Heart right ventricle (tissue), 16 donors: ENCODE measurements around the gene CCDC51. TPM values are rescaled to one million over a fixed set of nuclear protein-coding genes. Genes with fewer than 3 reads are reported as not detected.

Experiments used
- ATAC-seq, 8 donors: fragments of 200-7000 bp; cut with Tn5 transposase; one replicate each; pipeline ENCODE4 v1.9.1; 2020; ENCODE audit warnings: mild to moderate bottlenecking in 8 of 8, moderate library complexity in 8 of 8, moderate number of reproducible peaks in 1 of 8
- DNase-seq, 2 donors: peaks; one replicate each; pipeline ENCODE4 v3.0.0-alpha.2; 2020
- H3K27ac ChIP-seq, 10 donors: fragments of 200-600 bp; sonication (generic) in 2 of 10; one replicate each; pipeline versions ENCODE4 v1.5.0 to v1.8.0; 2020 to 2022; ENCODE audit warnings: mild to moderate bottlenecking in 3 of 10
- H3K27me3 ChIP-seq, 7 donors: fragments of 200-600 bp; one replicate each; pipeline ENCODE4 v1.8.0; 2021 to 2022; ENCODE audit warnings: mild to moderate bottlenecking in 2 of 7
- H3K36me3 ChIP-seq, 9 donors: fragments of 200-600 bp; sonication (generic) in 1 of 9; one replicate each; pipeline versions ENCODE4 v1.5.0 to v1.8.0; 2020 to 2022; ENCODE audit warnings: mild to moderate bottlenecking in 2 of 9
- H3K4me1 ChIP-seq, 9 donors: fragments of 200-600 bp; sonication (generic) in 1 of 9; one replicate each; pipeline versions ENCODE4 v1.5.0 to v1.8.0; 2020 to 2022; ENCODE audit warnings: mild to moderate bottlenecking in 4 of 9
- H3K4me3 ChIP-seq, 10 donors: fragments of 200-600 bp; sonication (generic) in 2 of 10; one replicate each; pipeline versions ENCODE4 v1.5.0 to v1.8.0; 2020 to 2022; ENCODE audit warnings: mild to moderate bottlenecking in 7 of 10, moderate library complexity in 2 of 10
- H3K9me3 ChIP-seq, 11 donors: fragments of 200-600 bp in 10 of 11; sonication (generic) in 2 of 11; one replicate each; pipeline versions ENCODE4 v1.5.0 to v1.8.0; 2013 to 2022; ENCODE audit warnings: mild to moderate bottlenecking in 2 of 11, control low read depth in 1 of 11, moderate library complexity in 1 of 11
- CTCF ChIP-seq, 9 donors: fragments of 200-600 bp; sonication (generic) in 2 of 9; IDR thresholded peaks; one replicate each; pipeline versions ENCODE4 v1.5.0 to v1.8.0; 2021 to 2022; ENCODE audit warnings: antibody characterized with exemption in 9 of 9, mild to moderate bottlenecking in 5 of 9, moderate library complexity in 1 of 9
- WGBS, 2 donors: extraction: QIAGEN DNeasy Blood & Tissue Kit; methylation state at CpG; one replicate each; pipeline ENCODE4 v1.1.7; 2013; ENCODE audit warnings: inconsistent platforms in 1 of 2; 5-methylcytosine and 5-hydroxymethylcytosine counted together
- intact Hi-C, 10 donors: fragments of 100-400 bp; cut with DNase I; formaldehyde crosslinking; loops; one replicate each; pipeline versions ENCODE4 v1.11.1 to v1.14.2; 2022
- polyA plus RNA-seq, 2 donors: library from polyadenylated mRNA; stranded (reverse); fragments of 200-250 nt; gene quantifications; one replicate each; pipeline ENCODE4 v1.2.3, GENCODE V29; 2013
- total RNA-seq, 10 donors: library from RNA; stranded (reverse); fragmentation: NEBNext Ultra II Directional in 3 of 10; extraction: Animal tissue kit (Norgen Biotek cat#: 25700) in 3 of 10; gene quantifications; one replicate each; pipeline versions ENCODE4 v1.2.1 to v1.2.4, GENCODE V29; 2021 to 2023
- donor health status: Arrhythmogenic right ventricular cardiomyopathy.
- donor health status: ischemic (EF 13 %, LVEDD 7.1; RV severe dilation, severe dysfunction).
- donor health status: healthy with polysubstance abuse.
- donor health status: DM: no; HTN: yes; CAD: no.
- donor health status: DM: no; HTN: no; CAD: no.
- donor health status: ischemic (EF 25% LVEDD 6.9; RV normal size, moderate dysfunction).
- donor health status: ischemic (EF 25% LVEDD 5.7; RV mildly dilated, moderate dysfunction).
- donor health status: healthy.
- donor health status: DM: yes; HTN: yes; CAD: no.
- donor health status: Ischemic cardiomyopathy.
- donor health status: ischemic (EF 35%, LVEDD 5.7; RV mildly dilated, moderate dysfunction).
- donor health status: nonischemic (EF 11% LVEDD 7.7; RV severe dilation, severe dysfunction).
- donor health status: DM: yes; HTN: yes; CAD: no.
- donor health status: PGD.
- donor health status: ischemic (EF 29% LVEDD 5.4; RV normal size, mild dysfunction).
- donor health status: nonischemic (EF 23%, LVEDD 6.1; RV moderate dilation, normal function).

Gene CCDC51
- total and polyA plus RNA-seq, 12 donors, result 4.7 to 14.3 (median 11.5) TPM

DNA sequence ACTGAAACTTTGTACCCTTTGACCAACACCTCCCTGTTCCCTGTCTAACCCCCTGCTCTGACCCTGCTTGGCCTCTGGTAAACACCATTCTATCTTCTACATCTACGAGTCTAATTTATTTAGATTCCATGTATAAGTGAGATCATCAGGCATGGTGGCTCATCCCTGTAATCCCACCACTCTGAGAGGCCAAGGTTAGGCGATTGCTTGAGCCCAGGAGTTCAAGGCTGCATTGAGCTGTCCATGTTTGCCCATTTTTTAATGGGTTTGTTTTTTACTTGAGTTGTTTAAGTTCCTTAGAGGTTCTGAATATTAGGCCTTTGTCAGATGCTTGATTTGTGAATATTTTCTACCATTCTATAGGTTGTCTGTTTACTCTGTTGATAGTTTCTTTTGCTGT is 51.0 kb downstream of the CCDC51 start:
- peaks cover 0 to 17% (median 0%) of the 10 kb centered on the region in 7 donors for H3K27me3 ChIP-seq
- H3K4me1 ChIP-seq, result no peaks in the 10 kb centered on the region
- WGBS, 2 donors, result 76 to 79% methylated on average over 2 of the region's 2 CpGs
- ATAC-seq (no peak), DNase-seq (no peak)
- TF ChIP-seq CTCF (IDR thresholded peaks at IDR 0.05), result no peak
- peaks cover 0 to 13% (median 5%) of the 10 kb centered on the region in 11 donors for H3K9me3 ChIP-seq
- no peaks in the 10 kb centered on the region for H3K36me3 ChIP-seq
- no peak overlapping the region for H3K27ac ChIP-seq
- intact Hi-C loops, result no loop called here
- H3K4me3 ChIP-seq, result no peak overlapping the region

DNA sequence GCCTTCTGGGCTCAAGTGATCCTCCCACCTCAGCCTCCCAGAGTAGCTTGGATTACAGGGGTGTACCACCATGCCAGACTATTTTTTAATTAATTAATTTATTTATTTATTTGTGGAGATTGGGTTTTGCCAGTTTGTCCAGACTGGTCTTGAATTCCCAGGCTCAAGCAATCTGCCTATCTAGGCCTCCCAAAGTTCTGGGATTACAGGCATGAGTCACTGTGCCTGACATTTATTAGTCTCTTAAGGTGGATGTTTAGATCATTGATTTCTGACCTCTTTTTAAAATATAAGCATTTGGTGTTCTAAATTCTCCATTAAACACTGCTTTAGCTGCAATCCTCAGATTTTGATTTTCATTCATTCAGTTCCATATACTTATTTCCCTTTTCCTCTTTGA is 52.3 kb downstream of the CCDC51 start:
- H3K27ac ChIP-seq, result no peak overlapping the region
- TF ChIP-seq CTCF (IDR thresholded peaks at IDR 0.05), result no peak
- H3K4me1 ChIP-seq, result no peaks in the 10 kb centered on the region
- peaks cover 0 to 13% (median 5%) of the 10 kb centered on the region in 11 donors for H3K9me3 ChIP-seq
- no peaks in the 10 kb centered on the region for H3K36me3 ChIP-seq
- H3K27me3 ChIP-seq, result peaks cover 0 to 14% (median 0%) of the 10 kb centered on the region in 7 donors
- no peak for ATAC-seq
- intact Hi-C loops, result no loop called here
- no peak overlapping the region for H3K4me3 ChIP-seq
- DNase-seq, result no peak

Other genes with a start within 250 kb of the CCDC51 start
- gene CAMP, start 216.6 kb downstream of the CCDC51 start, total RNA-seq, result 1 to 10 TPM in 1 of 10 donors, under 1 TPM in 4, not detected in 5; 0.33 to 3.3 (median 0.42) TPM
- gene CAMP, start 216.6 kb downstream of the CCDC51 start, polyA plus RNA-seq, result 1 to 10 TPM; 2.3 to 4.1 TPM
- gene ZNF589, start 199.0 kb downstream of the CCDC51 start, total RNA-seq, result 1 to 10 TPM; 3.6 to 7.0 (median 4.4) TPM
- gene ZNF589, start 199.0 kb downstream of the CCDC51 start, polyA plus RNA-seq, result 1 to 10 TPM; 2.9 to 5.9 TPM
- 10 to 100 TPM; 15.9 to 25.7 (median 20.4) TPM for gene NME6, start 138.8 kb downstream of the CCDC51 start, total RNA-seq
- 10 to 100 TPM in 1 of 2 donors, 1 to 10 TPM in 1; 9.1 to 15.5 TPM for gene NME6, start 138.8 kb downstream of the CCDC51 start, polyA plus RNA-seq
- gene SPINK8, start 106.5 kb downstream of the CCDC51 start, total RNA-seq, result not detected
- gene SPINK8, start 106.5 kb downstream of the CCDC51 start, polyA plus RNA-seq, result not detected
- under 1 TPM in 1 of 10 donors, not detected in 9; 0.28 TPM for gene FBXW12, start 67.9 kb downstream of the CCDC51 start, total RNA-seq
- gene FBXW12, start 67.9 kb downstream of the CCDC51 start, polyA plus RNA-seq, result under 1 TPM in 1 of 2 donors, not detected in 1; 0.29 TPM
- gene PLXNB1, start 10.0 kb downstream of the CCDC51 start, total RNA-seq, result 10 to 100 TPM; 27.7 to 67.3 (median 32.4) TPM
- 100 to 1,000 TPM in 1 of 2 donors, 10 to 100 TPM in 1; 30.1 to 135 TPM for gene PLXNB1, start 10.0 kb downstream of the CCDC51 start, polyA plus RNA-seq
- gene TMA7, start 138 bp upstream of the CCDC51 start, total RNA-seq, result 100 to 1,000 TPM; 140 to 227 (median 193) TPM
- gene TMA7, start 138 bp upstream of the CCDC51 start, polyA plus RNA-seq, result 1,000 to 10,000 TPM in 1 of 2 donors, 100 to 1,000 TPM in 1; 365 to 1,063 TPM
- gene ATRIP, start 6.6 kb upstream of the CCDC51 start, total RNA-seq, result 1 to 10 TPM; 2.2 to 5.4 (median 3.8) TPM
- 1 to 10 TPM; 4.5 to 5.1 TPM for gene ATRIP, start 6.6 kb upstream of the CCDC51 start, polyA plus RNA-seq
- gene SHISA5, start 64.1 kb upstream of the CCDC51 start, total RNA-seq, result 10 to 100 TPM; 36.8 to 95.3 (median 52.9) TPM
- gene SHISA5, start 64.1 kb upstream of the CCDC51 start, polyA plus RNA-seq, result 10 to 100 TPM; 34.6 to 68.7 TPM
- gene PFKFB4, start 116.7 kb upstream of the CCDC51 start, total RNA-seq, result 1 to 10 TPM in 6 of 10 donors, under 1 TPM in 4; 0.40 to 7.7 (median 1.5) TPM
- 1 to 10 TPM in 1 of 2 donors, under 1 TPM in 1; 0.74 to 1.0 TPM for gene PFKFB4, start 116.7 kb upstream of the CCDC51 start, polyA plus RNA-seq
- gene UCN2, start 123.7 kb upstream of the CCDC51 start, total RNA-seq, result under 1 TPM in 4 of 10 donors, not detected in 6; 0.19 to 0.77 (median 0.28) TPM
- gene UCN2, start 123.7 kb upstream of the CCDC51 start, polyA plus RNA-seq, result under 1 TPM; 0.06 to 0.22 TPM
- gene COL7A1, start 155.2 kb upstream of the CCDC51 start, total RNA-seq, result 10 to 100 TPM in 8 of 10 donors, 1 to 10 TPM in 2; 6.1 to 24.0 (median 12.6) TPM
- 10 to 100 TPM in 1 of 2 donors, 1 to 10 TPM in 1; 7.7 to 63.5 TPM for gene COL7A1, start 155.2 kb upstream of the CCDC51 start, polyA plus RNA-seq
- gene UQCRC1, start 169.5 kb upstream of the CCDC51 start, total RNA-seq, result 1,000 to 10,000 TPM in 9 of 10 donors, 100 to 1,000 TPM in 1; 723 to 1,173 (median 1,035) TPM
- gene UQCRC1, start 169.5 kb upstream of the CCDC51 start, polyA plus RNA-seq, result 1,000 to 10,000 TPM in 1 of 2 donors, 100 to 1,000 TPM in 1; 859 to 1,330 TPM
- not detected for gene TMEM89, start 181.7 kb upstream of the CCDC51 start, total RNA-seq
- gene TMEM89, start 181.7 kb upstream of the CCDC51 start, polyA plus RNA-seq, result not detected
- 10 to 100 TPM in 6 of 10 donors, 1 to 10 TPM in 4; 5.2 to 17.7 (median 10.2) TPM for gene SLC26A6, start 195.3 kb upstream of the CCDC51 start, total RNA-seq
- 10 to 100 TPM; 11.3 to 25.4 TPM for gene SLC26A6, start 195.3 kb upstream of the CCDC51 start, polyA plus RNA-seq
- under 1 TPM; 0.10 to 0.44 (median 0.17) TPM for gene CELSR3, start 222.8 kb upstream of the CCDC51 start, total RNA-seq
- under 1 TPM; 0.10 to 0.44 TPM for gene CELSR3, start 222.8 kb upstream of the CCDC51 start, polyA plus RNA-seq
- 10 to 100 TPM in 9 of 10 donors, 1 to 10 TPM in 1; 9.4 to 21.1 (median 15.1) TPM for gene NCKIPSD, start 245.8 kb upstream of the CCDC51 start, total RNA-seq
- gene NCKIPSD, start 245.8 kb upstream of the CCDC51 start, polyA plus RNA-seq, result 10 to 100 TPM; 13.0 to 14.3 TPM